A673 (cell line): Measurements from ENCODE around the gene SPATC1L. TPM values are rescaled to one million over a fixed set of nuclear protein-coding genes. Genes with fewer than 3 reads are reported as not detected.

Experiments
- BruUV-seq: library from RNA; stranded (reverse); fragments of 400-500 nt; replicated peaks from 2 replicates; lab custom pipeline; 2021; lab: Mats Ljungman, UMichigan
- CTCF ChIA-PET: fragments of 300-600 bp; sonication (Branson Sonifier 250); formaldehyde crosslinking; loops from one replicate; lab custom pipeline; 2022; ENCODE audit warnings: antibody characterized with exemption; lab: Charles Lee
- POLR2A ChIA-PET: fragments of 300-600 bp; sonication (Branson Sonifier 250); formaldehyde crosslinking; loops from one replicate; lab custom pipeline; 2022; ENCODE audit warnings: antibody characterized with exemption; ENCODE audit not compliant: low non-redundant PET; lab: Charles Lee
- DNase-seq: peaks from one replicate; pipeline ENCODE4 v3.0.0-alpha.2; 2015; ENCODE audit warnings: low spot score
- H3K27ac ChIP-seq: fragments of 200-600 bp; sonication (generic); 2 replicates; pipeline ENCODE4 v1.5.1; 2016; ENCODE audit warnings: mixed run types, low read depth, mild to moderate bottlenecking, mixed read lengths, antibody characterized with exemption, low read length; ENCODE audit not compliant: poor library complexity, severe bottlenecking
- H3K27me3 ChIP-seq: fragments of 200-600 bp; sonication (generic); replicated peaks from 2 replicates; pipeline ENCODE4 v1.6.1; 2017; ENCODE audit warnings: mixed run types, low read depth, mild to moderate bottlenecking, mixed read lengths, antibody characterized with exemption, low read length; ENCODE audit not compliant: insufficient read depth, poor library complexity
- H3K36me3 ChIP-seq: fragments of 200-600 bp; sonication (generic); 2 replicates; pipeline ENCODE4 v1.6.1; 2016; ENCODE audit warnings: mixed run types, mild to moderate bottlenecking, mixed read lengths, antibody characterized with exemption, low read length; ENCODE audit not compliant: insufficient read depth, poor library complexity, severe bottlenecking
- H3K4me1 ChIP-seq: fragments of 200-600 bp; sonication (generic); 2 replicates; pipeline ENCODE4 v1.6.1; 2017; ENCODE audit warnings: mixed run types, mild to moderate bottlenecking, mixed read lengths, antibody characterized with exemption, low read length; ENCODE audit not compliant: insufficient read depth, poor library complexity, severe bottlenecking
- H3K4me3 ChIP-seq: fragments of 200-600 bp; sonication (generic); 2 replicates; pipeline ENCODE4 v1.5.1; 2016; ENCODE audit warnings: low read depth, mixed run types, mild to moderate bottlenecking, mixed read lengths, low read length; ENCODE audit not compliant: poor library complexity, severe bottlenecking
- H3K9me3 ChIP-seq: fragments of 200-600 bp; sonication (generic); 2 replicates; pipeline ENCODE4 v1.6.1; 2016; ENCODE audit warnings: mixed run types, low read depth, mild to moderate bottlenecking, mixed read lengths, antibody characterized with exemption, low read length; ENCODE audit not compliant: poor library complexity, severe bottlenecking
- EZH2 ChIP-seq: fragments of 200-600 bp; sonication (generic); IDR thresholded peaks from 2 replicates; pipeline ENCODE4 v1.6.1; 2017; ENCODE audit warnings: borderline replicate concordance, low read depth, mild to moderate bottlenecking, mixed read lengths, antibody characterized with exemption, low read length; ENCODE audit not compliant: poor library complexity, severe bottlenecking
- intact Hi-C: fragments of 100-400 bp; cut with micrococcal nuclease; formaldehyde crosslinking; loops from one replicate; pipeline ENCODE4 v1.10.0; 2022; ENCODE audit not compliant: unreplicated experiment
- total RNA-seq: library from RNA; stranded (reverse); gene quantifications from 2 replicates; pipeline ENCODE4 v1.2.3, GENCODE V29; 2021
- TF ChIP-seq, protein P1 (sequence below): fragments of 300-800, 200-600 bp; sonication (generic); conservative IDR thresholded peaks from 2 replicates; pipeline ENCODE4 v1.5.1; 2017; ENCODE audit warnings: low read depth, mild to moderate bottlenecking, antibody characterized with exemption, low read length, moderate library complexity, mixed read lengths

The SPATC1L gene
- total RNA-seq, 1 experiment from 2014 or later: 30.9 TPM

DNA sequence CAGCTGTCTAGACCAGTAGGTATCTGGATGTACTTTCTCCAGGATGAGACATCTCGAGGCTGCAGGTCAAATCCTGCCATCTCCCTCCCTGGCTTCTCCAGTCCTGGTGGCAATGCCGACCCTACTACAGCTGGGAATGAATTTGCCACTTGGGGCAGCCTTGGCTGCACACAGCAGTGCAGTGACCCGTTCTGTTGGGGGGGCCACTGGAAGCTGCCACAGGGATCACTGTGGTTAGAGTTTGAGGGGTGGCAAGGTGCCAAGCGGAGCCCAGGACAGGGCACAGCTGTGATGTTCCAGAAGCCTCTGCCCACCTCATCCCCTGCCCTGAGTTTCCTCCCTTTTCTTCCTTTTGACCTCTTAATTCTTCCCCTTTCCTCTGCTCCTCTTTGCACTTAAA is 69.3 kb downstream of the SPATC1L start:
- intact Hi-C loops: no loop called here
- POLR2A ChIA-PET: no interaction called here
- H3K27ac ChIP-seq: no peak overlapping the region
- BruUV-seq: no TSS peak
- no peaks in the 10 kb centered on the region for H3K9me3 ChIP-seq
- CTCF ChIA-PET: no interaction called here
- no peak overlapping the region for H3K4me3 ChIP-seq
- H3K4me1 ChIP-seq: no peaks in the 10 kb centered on the region
- TF ChIP-seq EZH2: no peak
- TF ChIP-seq, protein P1, sequence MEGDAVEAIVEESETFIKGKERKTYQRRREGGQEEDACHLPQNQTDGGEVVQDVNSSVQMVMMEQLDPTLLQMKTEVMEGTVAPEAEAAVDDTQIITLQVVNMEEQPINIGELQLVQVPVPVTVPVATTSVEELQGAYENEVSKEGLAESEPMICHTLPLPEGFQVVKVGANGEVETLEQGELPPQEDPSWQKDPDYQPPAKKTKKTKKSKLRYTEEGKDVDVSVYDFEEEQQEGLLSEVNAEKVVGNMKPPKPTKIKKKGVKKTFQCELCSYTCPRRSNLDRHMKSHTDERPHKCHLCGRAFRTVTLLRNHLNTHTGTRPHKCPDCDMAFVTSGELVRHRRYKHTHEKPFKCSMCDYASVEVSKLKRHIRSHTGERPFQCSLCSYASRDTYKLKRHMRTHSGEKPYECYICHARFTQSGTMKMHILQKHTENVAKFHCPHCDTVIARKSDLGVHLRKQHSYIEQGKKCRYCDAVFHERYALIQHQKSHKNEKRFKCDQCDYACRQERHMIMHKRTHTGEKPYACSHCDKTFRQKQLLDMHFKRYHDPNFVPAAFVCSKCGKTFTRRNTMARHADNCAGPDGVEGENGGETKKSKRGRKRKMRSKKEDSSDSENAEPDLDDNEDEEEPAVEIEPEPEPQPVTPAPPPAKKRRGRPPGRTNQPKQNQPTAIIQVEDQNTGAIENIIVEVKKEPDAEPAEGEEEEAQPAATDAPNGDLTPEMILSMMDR: no peak
- no peaks in the 10 kb centered on the region for H3K27me3 ChIP-seq
- no peaks in the 10 kb centered on the region for H3K36me3 ChIP-seq
- no peak for DNase-seq

DNA sequence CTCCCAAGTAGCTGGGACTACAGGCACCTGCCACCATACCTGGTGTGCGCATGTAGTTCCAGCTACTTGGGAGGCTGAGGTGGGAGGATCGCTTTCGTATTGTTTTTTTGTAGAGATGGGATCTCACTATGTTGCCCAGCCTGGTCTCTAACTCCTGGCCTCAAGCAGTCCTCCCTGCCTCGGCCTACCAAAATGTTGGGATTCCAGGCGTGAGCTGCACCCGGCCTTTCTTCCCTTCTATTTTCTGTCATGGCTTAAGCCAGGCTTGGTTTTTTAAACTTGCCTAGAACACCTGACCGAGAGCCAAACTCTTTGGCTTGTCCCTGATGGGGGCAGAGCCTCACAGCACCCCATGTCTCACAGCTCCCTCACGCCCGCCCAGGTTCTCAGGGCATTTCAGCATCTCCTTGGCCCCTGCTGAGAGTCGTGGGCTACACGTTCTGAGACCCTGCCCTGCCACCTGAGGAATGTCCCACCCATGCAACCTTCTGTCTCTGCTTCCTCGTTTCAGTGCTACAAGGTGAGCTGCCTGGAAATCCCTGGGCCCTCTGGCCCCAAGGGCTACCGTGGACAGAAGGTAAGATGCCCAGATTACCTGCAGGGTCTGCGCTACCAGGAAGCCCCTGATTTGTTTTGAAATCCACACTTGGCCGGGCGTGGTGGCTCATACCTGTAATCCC is 70.6 kb downstream of the SPATC1L start:
- no peaks in the 10 kb centered on the region for H3K4me1 ChIP-seq
- ChIA-PET POLR2A (no interaction called here), CTCF (no interaction called here)
- H3K27ac ChIP-seq: no peak overlapping the region
- peaks cover 1% of the 10 kb centered on the region for H3K9me3 ChIP-seq
- H3K36me3 ChIP-seq: no peaks in the 10 kb centered on the region
- TF ChIP-seq, protein P1: no peak
- no peak for TF ChIP-seq EZH2
- DNase-seq: no peak
- H3K27me3 ChIP-seq: no peaks in the 10 kb centered on the region
- BruUV-seq: no TSS peak
- no peak overlapping the region for H3K4me3 ChIP-seq
- intact Hi-C loops: no loop called here

DNA sequence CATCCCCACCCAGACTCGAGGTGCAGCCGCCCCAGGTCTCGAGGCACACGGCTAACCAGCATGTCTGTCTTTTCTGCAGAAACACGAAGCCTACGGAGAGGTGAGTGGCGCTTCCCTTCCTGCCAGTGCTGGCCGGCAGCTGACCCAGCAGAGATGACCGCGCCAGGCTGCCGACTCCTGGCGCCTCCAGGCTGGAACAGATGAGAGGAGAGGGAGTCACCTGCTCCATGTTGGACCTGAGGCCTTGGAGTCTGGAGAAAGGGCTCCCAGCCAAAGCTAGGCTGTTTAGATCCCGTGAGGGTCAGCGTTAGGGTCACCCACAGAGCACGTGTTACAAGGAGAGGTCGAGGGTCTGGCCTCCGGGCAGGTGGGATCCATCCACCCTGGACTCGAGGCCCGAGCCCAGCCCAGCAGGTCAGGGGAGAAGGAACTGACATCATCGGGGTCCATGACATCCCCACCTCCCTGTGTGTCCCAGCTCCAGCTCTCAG is 71.5 kb downstream of the SPATC1L start:
- no peaks in the 10 kb centered on the region for H3K36me3 ChIP-seq
- BruUV-seq: no TSS peak
- H3K4me3 ChIP-seq: no peak overlapping the region
- no peak for TF ChIP-seq EZH2
- TF ChIP-seq, protein P1: no peak
- no peaks in the 10 kb centered on the region for H3K4me1 ChIP-seq
- no peak overlapping the region for H3K27ac ChIP-seq
- no peak for DNase-seq
- POLR2A ChIA-PET: no interaction called here
- intact Hi-C loops: no loop called here
- CTCF ChIA-PET: no interaction called here
- H3K9me3 ChIP-seq: peaks cover 9% of the 10 kb centered on the region
- no peaks in the 10 kb centered on the region for H3K27me3 ChIP-seq
